ENCODE data around the gene TRMT10C. TPM values are rescaled to one million over a fixed set of nuclear protein-coding genes. Genes with fewer than 3 reads are reported as not detected.

Gene TRMT10C
- polyA plus RNA-seq, 4 donors = 13.8 to 27.6 (median 19.7) TPM

DNA sequence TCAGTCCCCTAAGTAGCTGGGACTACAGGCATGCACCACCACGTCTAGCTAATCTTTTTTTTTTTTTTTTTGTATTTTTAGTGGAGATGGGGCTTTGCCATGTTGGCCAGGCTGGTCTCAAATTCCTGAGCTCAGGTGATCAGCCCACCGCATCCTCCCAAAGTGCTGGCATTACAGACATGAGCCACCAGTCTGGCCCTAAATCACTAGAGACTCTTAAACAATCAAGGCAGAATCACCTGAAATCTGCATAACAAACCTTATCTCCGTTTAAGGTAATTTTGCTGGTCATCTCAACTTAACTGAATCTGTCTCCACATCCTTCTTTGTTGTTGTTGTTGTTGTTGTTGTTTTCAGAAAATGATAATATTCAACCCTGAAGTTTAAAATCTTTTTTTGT, 5.6 kb upstream of the TRMT10C start:
- DNase-seq = no peak

DNA sequence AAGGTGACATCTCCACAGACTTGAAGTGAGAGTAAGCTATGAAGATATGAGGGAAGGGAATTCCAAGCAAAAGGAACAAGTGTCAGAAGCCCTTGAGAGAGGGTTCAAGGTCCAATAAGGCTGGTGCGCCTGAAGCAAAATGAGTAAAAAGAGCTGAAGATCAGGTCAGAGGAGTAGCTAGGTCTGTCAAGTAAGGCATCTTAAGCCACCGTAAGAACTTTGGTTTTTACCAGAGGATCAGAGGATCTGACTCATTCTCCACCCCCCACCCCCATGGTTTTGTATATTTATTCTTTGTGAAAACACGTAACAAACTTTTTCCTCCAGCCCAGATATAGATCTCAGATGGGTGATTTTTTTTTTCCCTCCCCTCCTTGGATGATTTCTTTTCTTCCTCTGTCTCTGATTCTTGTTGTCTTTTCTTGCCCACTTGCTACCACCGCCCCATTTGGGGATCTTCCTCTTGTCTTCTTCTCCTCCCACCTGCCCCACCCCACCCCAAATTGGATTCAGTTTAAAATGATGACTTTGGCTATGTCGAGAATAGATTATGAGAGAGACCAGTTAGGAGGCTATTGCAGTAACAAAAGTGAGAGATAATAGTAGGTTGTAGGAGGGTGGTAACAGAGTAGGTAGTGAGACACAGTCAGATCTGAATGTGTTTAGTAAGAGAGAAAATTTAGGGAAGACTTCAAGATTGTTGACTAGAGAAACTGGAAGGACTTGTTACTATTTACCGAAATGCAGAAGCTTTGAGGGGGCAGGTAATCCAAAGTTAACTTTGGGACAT, 6.1 kb downstream of the TRMT10C start:
- FAIRE-seq = no peak
- Histone ChIP-seq H3K4me1 (ENCODE audit: control insufficient read depth in 3 of 3, insufficient read depth in 2 of 3, low read depth in 1 of 3, low read length in 2 of 3) (peaks cover 3 to 5% (median 5%) of the 10 kb centered on the region in 3 donors), H3K36me3 (ENCODE audit: control insufficient read depth in 3 of 3, insufficient read depth in 2 of 3, low read depth in 1 of 3, low read length in 3 of 3) (peaks cover 8 to 12% (median 12%) of the 10 kb centered on the region in 3 donors), H3K9me3 (ENCODE audit: control insufficient read depth in 2 of 2, insufficient read depth in 1 of 2, low read depth in 1 of 2, low read length in 1 of 2) (no peaks in the 10 kb centered on the region), H3K4me3 (ENCODE audit: low read depth in 1 of 3, low read length in 3 of 3) (no peak overlapping the region), H3K27ac (ENCODE audit: low read depth in 1 of 3, low read length in 2 of 3) (no peak overlapping the region), H3K27me3 (ENCODE audit: control insufficient read depth in 3 of 3, insufficient read depth in 3 of 3, low read length in 3 of 3) (no peaks in the 10 kb centered on the region)
- WGBS, 3 donors = 80 to 92% (median 87%) methylated on average over 6 of the region's 6 CpGs
- DNase-seq = no peak

More for the DNA sequence above, 5.6 kb upstream of the TRMT10C start:
- Histone ChIP-seq H3K9me3 (ENCODE audit: control insufficient read depth in 2 of 2, insufficient read depth in 1 of 2, low read depth in 1 of 2, low read length in 1 of 2) (peaks cover 0 to 5% of the 10 kb centered on the region in 2 donors), H3K27me3 (ENCODE audit: control insufficient read depth in 3 of 3, insufficient read depth in 3 of 3, low read length in 3 of 3) (no peaks in the 10 kb centered on the region), H3K27ac (ENCODE audit: low read depth in 1 of 3, low read length in 2 of 3) (no peak overlapping the region), H3K4me1 (ENCODE audit: control insufficient read depth in 3 of 3, insufficient read depth in 2 of 3, low read depth in 1 of 3, low read length in 2 of 3) (peaks cover 0 to 3% (median 0%) of the 10 kb centered on the region in 3 donors), H3K36me3 (ENCODE audit: control insufficient read depth in 3 of 3, insufficient read depth in 2 of 3, low read depth in 1 of 3, low read length in 3 of 3) (no peaks in the 10 kb centered on the region), H3K4me3 (ENCODE audit: low read depth in 1 of 3, low read length in 3 of 3) (no peak overlapping the region)
- 47 to 54% (median 50%) methylated on average over 3 of the region's 3 CpGs for WGBS, 3 donors
- FAIRE-seq = no peak

DNA sequence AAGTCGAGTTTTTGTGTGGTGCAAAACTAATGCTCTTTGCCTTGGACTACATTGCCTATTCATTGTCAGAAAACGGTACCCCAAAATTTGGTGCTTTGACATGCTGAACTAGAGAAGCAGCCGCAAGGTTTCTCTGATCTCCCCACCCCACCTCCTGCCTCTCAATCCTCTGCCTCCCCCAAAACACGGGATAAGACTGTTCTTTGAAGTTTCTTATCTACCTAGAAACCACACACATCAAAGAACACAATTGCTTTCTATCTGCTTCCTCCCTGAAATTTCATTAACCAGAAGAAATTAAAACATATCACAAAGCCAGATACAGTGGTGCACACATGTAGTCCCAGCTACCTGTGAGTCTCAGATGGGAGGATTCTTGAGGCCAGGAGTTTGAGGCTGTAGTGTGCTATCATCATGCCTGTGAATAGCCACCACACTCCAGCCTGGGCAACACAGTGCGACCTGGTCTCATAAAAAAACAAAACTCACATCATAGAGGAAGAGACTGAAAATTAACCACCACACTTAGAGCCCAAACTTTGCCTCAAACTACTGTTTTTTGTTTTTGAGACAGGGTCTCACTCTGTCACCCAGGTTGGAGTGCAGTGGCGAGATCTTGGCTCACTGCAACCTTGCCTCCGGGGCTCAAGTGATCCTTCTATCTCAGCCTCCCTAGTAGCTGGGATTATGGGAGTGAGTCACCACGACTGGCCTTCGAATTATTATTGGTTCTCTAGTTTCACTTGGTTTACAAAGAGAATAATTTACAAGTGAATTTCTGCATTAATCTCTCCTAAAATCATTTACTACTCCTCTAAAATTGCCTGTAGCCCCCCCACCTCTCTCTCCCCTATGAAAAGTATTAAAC, 9.6 kb downstream of the TRMT10C start:
- Histone ChIP-seq H3K9me3 (ENCODE audit: control insufficient read depth in 2 of 2, insufficient read depth in 1 of 2, low read depth in 1 of 2, low read length in 1 of 2) (no peaks in the 10 kb centered on the region), H3K4me3 (ENCODE audit: low read depth in 1 of 3, low read length in 3 of 3) (no peak overlapping the region), H3K4me1 (ENCODE audit: control insufficient read depth in 3 of 3, insufficient read depth in 2 of 3, low read depth in 1 of 3, low read length in 2 of 3) (peaks cover 0 to 5% (median 0%) of the 10 kb centered on the region in 3 donors), H3K27ac (ENCODE audit: low read depth in 1 of 3, low read length in 2 of 3) (no peak overlapping the region), H3K27me3 (ENCODE audit: control insufficient read depth in 3 of 3, insufficient read depth in 3 of 3, low read length in 3 of 3) (no peaks in the 10 kb centered on the region), H3K36me3 (ENCODE audit: control insufficient read depth in 3 of 3, insufficient read depth in 2 of 3, low read depth in 1 of 3, low read length in 3 of 3) (peaks cover 2 to 5% (median 4%) of the 10 kb centered on the region in 3 donors)
- 45 to 67% (median 52%) methylated on average over 9 of the region's 9 CpGs for WGBS, 3 donors
- no peak for FAIRE-seq
- no peak for DNase-seq

DNA sequence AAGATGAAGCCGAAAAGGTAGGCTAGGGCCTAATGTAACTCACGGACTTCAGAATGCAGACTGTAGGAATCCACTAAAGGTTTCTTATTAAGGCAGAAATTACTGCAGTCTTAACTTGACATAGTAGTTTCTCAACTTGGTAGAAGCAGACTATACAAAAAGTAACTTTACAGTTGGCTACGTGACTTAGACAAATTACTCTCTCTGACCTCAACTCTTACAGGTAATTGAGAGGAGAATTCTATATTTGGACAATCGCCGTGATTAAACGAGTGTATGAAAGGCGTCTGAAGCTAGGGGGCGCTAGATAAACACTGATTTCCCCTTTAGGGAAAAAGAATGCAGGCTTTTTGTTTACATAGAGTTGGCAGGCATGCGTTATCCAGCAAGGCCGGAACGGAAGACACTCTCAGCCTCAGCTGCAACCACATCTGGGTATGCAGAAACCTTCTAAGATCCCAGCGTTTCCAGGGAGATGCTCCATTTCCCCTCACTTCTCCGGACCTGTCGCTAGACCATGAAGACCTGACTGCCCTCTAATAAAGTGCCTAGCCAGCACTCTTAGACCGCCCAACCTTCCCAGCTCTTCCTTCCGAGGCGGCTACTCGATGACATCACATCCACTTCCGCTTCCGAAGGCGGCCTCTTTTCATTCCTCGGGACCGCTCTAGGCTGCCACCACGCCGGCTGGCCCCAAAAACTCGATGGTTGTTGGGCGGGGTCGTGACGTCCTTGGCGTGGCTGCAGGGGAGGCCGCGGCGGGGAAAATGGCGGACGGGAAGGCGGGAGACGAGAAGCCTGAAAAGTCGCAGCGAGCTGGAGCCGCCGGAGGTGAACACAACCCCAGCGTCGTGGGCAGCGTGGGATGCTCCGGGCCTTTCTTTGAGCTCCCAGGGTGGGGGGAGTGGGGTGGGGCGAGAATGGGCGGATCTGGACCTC, 12.1 kb downstream of the TRMT10C start, which contains the start of gene PCNP:
Gene PCNP, plus strand, starts transcription at position 732 of the 939 bp plus-strand sequence. Its CDS starts 36 bp downstream, at position 768.
- H3K27me3 ChIP-seq (ENCODE audit: control insufficient read depth in 3 of 3, insufficient read depth in 3 of 3, low read length in 3 of 3) = no peaks in the 10 kb centered on the region
- no peaks in the 10 kb centered on the region for H3K9me3 ChIP-seq (ENCODE audit: control insufficient read depth in 2 of 2, insufficient read depth in 1 of 2, low read depth in 1 of 2, low read length in 1 of 2)
- DNase-seq = peak; percentile 99 to 100
- peak within 1 kb of the TSS; percentile 79 to 99 (median 98) for H3K4me3 ChIP-seq (ENCODE audit: low read depth in 1 of 3, low read length in 3 of 3)
- H3K36me3 ChIP-seq (ENCODE audit: control insufficient read depth in 3 of 3, insufficient read depth in 2 of 3, low read depth in 1 of 3, low read length in 3 of 3) = peaks cover 0 to 8% (median 0%) of the 10 kb centered on the region in 3 donors
- WGBS, 3 donors = 2% methylated on average over 43 to 47 of the region's 47 CpGs
- H3K4me1 ChIP-seq (ENCODE audit: control insufficient read depth in 3 of 3, insufficient read depth in 2 of 3, low read depth in 1 of 3, low read length in 2 of 3) = peaks cover 0 to 5% (median 2%) of the 10 kb centered on the region in 3 donors
- H3K27ac ChIP-seq (ENCODE audit: low read depth in 1 of 3, low read length in 2 of 3) = peak within 1 kb of the TSS; percentile 98 to 100 (median 99)
- FAIRE-seq = peak; percentile 72

DNA sequence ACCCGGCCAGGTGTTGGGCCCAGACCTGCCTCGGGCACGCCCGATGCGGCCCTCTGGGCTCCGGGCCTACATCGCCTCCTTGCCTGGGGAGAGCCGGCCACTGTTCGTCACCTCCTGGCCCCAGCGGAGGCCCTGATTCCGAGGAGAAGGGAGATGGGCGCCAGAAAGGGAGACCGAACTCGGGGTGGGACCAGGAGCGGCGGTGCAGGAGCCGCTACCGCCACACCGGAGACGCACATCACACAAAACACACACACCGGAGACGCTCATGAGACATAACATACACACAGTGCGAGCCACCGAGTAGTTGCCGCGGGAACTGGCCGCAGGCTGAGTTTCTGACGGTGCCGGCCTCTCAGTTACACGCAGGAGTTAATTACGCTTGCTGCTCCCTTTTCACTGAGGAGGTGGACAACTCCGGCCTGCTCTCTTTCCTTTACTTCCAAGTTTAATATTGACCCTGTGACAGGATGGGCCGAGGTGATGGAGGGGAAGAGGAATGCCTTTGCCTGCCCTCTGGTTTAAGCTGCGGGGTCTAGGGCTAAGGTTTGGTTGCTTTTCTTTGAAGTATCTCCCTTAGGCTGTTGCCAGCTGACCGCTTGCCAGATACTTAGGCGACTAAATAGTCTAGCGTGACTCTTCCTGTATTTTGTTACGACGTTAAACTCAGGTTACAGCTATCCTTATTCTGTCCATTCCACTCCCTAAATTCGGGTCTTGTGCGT, 12.9 kb downstream of the TRMT10C start:
- peaks cover 0 to 8% (median 2%) of the 10 kb centered on the region in 3 donors for H3K36me3 ChIP-seq (ENCODE audit: control insufficient read depth in 3 of 3, insufficient read depth in 2 of 3, low read depth in 1 of 3, low read length in 3 of 3)
- no peaks in the 10 kb centered on the region for H3K27me3 ChIP-seq (ENCODE audit: control insufficient read depth in 3 of 3, insufficient read depth in 3 of 3, low read length in 3 of 3)
- peak overlapping the region; percentile 79 to 99 (median 98) for H3K4me3 ChIP-seq (ENCODE audit: low read depth in 1 of 3, low read length in 3 of 3)
- no peaks in the 10 kb centered on the region for H3K9me3 ChIP-seq (ENCODE audit: control insufficient read depth in 2 of 2, insufficient read depth in 1 of 2, low read depth in 1 of 2, low read length in 1 of 2)
- peak overlapping the region; percentile 98 to 100 (median 99) for H3K27ac ChIP-seq (ENCODE audit: low read depth in 1 of 3, low read length in 2 of 3)
- FAIRE-seq = no peak
- DNase-seq = peak; percentile 54 to 90
- 0% methylated on average over 37 to 41 of the region's 41 CpGs for WGBS, 3 donors
- peaks cover 0 to 5% (median 2%) of the 10 kb centered on the region in 3 donors for H3K4me1 ChIP-seq (ENCODE audit: control insufficient read depth in 3 of 3, insufficient read depth in 2 of 3, low read depth in 1 of 3, low read length in 2 of 3)

DNA sequence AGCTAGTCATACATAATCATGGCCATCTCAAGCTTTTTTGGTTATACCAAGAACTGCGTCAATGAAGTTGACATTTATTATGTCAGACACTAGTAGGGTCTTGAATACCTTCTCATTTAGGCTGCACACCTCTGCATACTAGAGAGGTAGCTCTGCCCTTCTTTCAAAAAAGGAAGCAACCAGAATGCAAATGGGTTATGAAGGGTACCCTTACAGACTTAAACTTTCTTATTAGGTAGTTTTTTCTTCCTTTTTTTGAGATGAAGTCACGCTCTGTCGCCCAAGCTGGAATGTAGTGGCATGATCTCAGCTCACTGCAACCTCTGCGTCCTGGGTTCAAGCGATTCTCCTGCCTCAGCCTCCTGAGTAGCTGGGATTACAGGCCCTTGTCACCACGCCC, 15.6 kb downstream of the TRMT10C start:
- H3K27me3 ChIP-seq (ENCODE audit: control insufficient read depth in 3 of 3, insufficient read depth in 3 of 3, low read length in 3 of 3) = no peaks in the 10 kb centered on the region
- no peak overlapping the region for H3K27ac ChIP-seq (ENCODE audit: low read depth in 1 of 3, low read length in 2 of 3)
- H3K36me3 ChIP-seq (ENCODE audit: control insufficient read depth in 3 of 3, insufficient read depth in 2 of 3, low read depth in 1 of 3, low read length in 3 of 3) = peaks cover 0 to 22% (median 4%) of the 10 kb centered on the region in 3 donors
- FAIRE-seq = no peak
- 91 to 95% (median 93%) methylated on average over 6 of the region's 6 CpGs for WGBS, 3 donors
- no peak for DNase-seq
- H3K9me3 ChIP-seq (ENCODE audit: control insufficient read depth in 2 of 2, insufficient read depth in 1 of 2, low read depth in 1 of 2, low read length in 1 of 2) = no peaks in the 10 kb centered on the region
- H3K4me3 ChIP-seq (ENCODE audit: low read depth in 1 of 3, low read length in 3 of 3) = no peak overlapping the region
- peaks cover 0 to 5% (median 2%) of the 10 kb centered on the region in 3 donors for H3K4me1 ChIP-seq (ENCODE audit: control insufficient read depth in 3 of 3, insufficient read depth in 2 of 3, low read depth in 1 of 3, low read length in 2 of 3)

DNA sequence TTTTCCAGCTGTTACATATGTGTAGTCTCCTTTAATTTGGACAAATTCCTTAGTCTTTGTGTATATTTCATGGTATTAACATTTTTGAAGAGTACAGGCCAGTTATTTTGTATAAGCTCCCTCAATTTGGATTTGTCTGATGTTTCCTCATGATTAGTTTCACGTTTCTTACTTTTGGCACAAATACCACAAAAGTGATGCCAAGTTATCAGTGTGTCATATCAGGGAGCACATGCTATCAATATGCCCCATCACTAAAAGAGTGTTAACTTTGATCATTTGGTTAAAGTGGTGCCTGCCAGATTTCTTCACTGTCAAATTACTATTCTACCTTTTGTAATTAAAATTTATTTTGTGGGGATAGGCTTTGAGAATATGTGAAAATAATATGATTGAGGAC, 26.9 kb downstream of the TRMT10C start:
- H3K27me3 ChIP-seq (ENCODE audit: control insufficient read depth in 3 of 3, insufficient read depth in 3 of 3, low read length in 3 of 3) = no peaks in the 10 kb centered on the region
- H3K4me1 ChIP-seq (ENCODE audit: control insufficient read depth in 3 of 3, insufficient read depth in 2 of 3, low read depth in 1 of 3, low read length in 2 of 3) = no peaks in the 10 kb centered on the region
- 30 to 36% (median 33%) methylated on average over 1 of the region's 1 CpG for WGBS, 3 donors
- H3K4me3 ChIP-seq (ENCODE audit: low read depth in 1 of 3, low read length in 3 of 3) = no peak overlapping the region
- no peak overlapping the region for H3K27ac ChIP-seq (ENCODE audit: low read depth in 1 of 3, low read length in 2 of 3)
- DNase-seq = no peak
- no peak for FAIRE-seq
- peaks cover 4 to 32% (median 4%) of the 10 kb centered on the region in 3 donors for H3K36me3 ChIP-seq (ENCODE audit: control insufficient read depth in 3 of 3, insufficient read depth in 2 of 3, low read depth in 1 of 3, low read length in 3 of 3)
- H3K9me3 ChIP-seq (ENCODE audit: control insufficient read depth in 2 of 2, insufficient read depth in 1 of 2, low read depth in 1 of 2, low read length in 1 of 2) = no peaks in the 10 kb centered on the region

Measured in small intestine (tissue), 7 donors.